Ovary (tissue), 3 donors: Measurements from ENCODE around the gene ETHE1.

Experiments
- CTCF ChIP-seq, 3 donors: fragments of 450-650 bp in 2 of 3; fragments of 200-600 bp in 1 of 3; IDR thresholded peaks; one replicate each; pipeline versions ENCODE4 v1.5.1 to v1.8.0; 2016 to 2022; ENCODE audit warnings: antibody characterized with exemption in 3 of 3, mild to moderate bottlenecking in 1 of 3
- EP300 ChIP-seq: sonication (generic); formaldehyde crosslinking; IDR thresholded peaks from one replicate; pipeline ENCODE4 v1.6.1; 2017; ENCODE audit warnings: antibody characterized with exemption
- POLR2A ChIP-seq: fragments of 450-650 bp; IDR thresholded peaks from one replicate; pipeline ENCODE4 v1.6.1; 2017; ENCODE audit warnings: antibody characterized with exemption, mild to moderate bottlenecking, moderate library complexity
- donor health status: DM: no; HTN: no; CAD: no.

- TF ChIP-seq CTCF (IDR thresholded peaks at IDR 0.05) (no peak), POLR2A (no peak), EP300 (no peak)
Measured at GRCh38 chr19:43532571-43532961, 5.6 kb upstream of the ETHE1 start.
